Measurements from ENCODE around the gene RNF2. TPM values are rescaled to one million over a fixed set of nuclear protein-coding genes. Genes with fewer than 3 reads are reported as not detected.

RNF2 gene
- total RNA-seq, 5 donors from 2014 or later (not counting 1 experiment from before 2014, with no cell fraction given) = 17.0 to 24.0 (median 21.0) TPM

DNA sequence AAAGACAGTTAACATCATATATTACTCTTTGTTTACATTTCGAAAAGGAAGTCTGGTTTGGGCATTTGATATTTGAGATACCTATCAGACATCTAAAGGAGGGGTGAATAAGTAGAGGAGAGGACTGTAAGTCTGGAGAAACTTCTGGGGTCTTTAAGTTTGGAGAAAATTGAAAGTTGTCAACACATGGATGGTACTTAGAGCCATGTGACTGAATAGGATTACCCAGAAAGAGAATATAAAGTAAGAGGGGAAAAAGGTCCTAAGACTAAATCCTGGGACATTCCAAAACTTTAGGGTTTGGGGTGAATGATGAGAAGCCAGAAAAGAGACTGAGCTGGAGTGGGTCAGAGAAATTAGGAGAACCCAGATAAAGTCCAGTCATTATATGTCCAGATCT is 10.1 kb upstream of the RNF2 start:
- H3K9me3 ChIP-seq = no peaks in the 10 kb centered on the region
- H3K4me1 Mint-ChIP-seq = no peaks in the 10 kb centered on the region
- H3K4me1 ChIP-seq (ENCODE audit: control insufficient read depth in 1 of 2, extremely low read depth in 1 of 2, insufficient read depth in 2 of 2, low read length in 2 of 2) = no peaks in the 10 kb centered on the region
- no peak overlapping the region for H3K27ac ChIP-seq (ENCODE audit: low read length)
- no CpG with 5 or more reads among the region's 1 CpG for WGBS (ENCODE audit: insufficient coverage)
- H3K9me3 Mint-ChIP-seq = no peaks in the 10 kb centered on the region
- no peaks in the 10 kb centered on the region for H3K27me3 Mint-ChIP-seq
- no peak overlapping the region for H3K4me3 Mint-ChIP-seq
- no peak overlapping the region for H3K4me3 ChIP-seq (ENCODE audit: control insufficient read depth in 1 of 2, extremely low read depth in 1 of 2, low read length in 1 of 2)
- no peaks in the 10 kb centered on the region for H3K36me3 Mint-ChIP-seq
- H3K27me3 ChIP-seq (replicated peaks in 1 of 2; ENCODE audit: control insufficient read depth in 2 of 2, extremely low read depth in 1 of 2, insufficient read depth in 2 of 2, low read length in 1 of 2) = peaks cover 0 to 4% of the 10 kb centered on the region in 2 experiments
- no peak for DNase-seq
- POLR2A ChIA-PET = interaction anchor here in 1 of 2 donors (0.6 to 1.0 kb wide), 2 partner anchors 17 to 349 kb away, joined by 3 read pairs; no protein-coding TSS in a partner anchor
- CTCF ChIA-PET = no interaction called here
- H3K36me3 ChIP-seq (ENCODE audit: control insufficient read depth in 2 of 2, extremely low read depth in 1 of 2, insufficient read depth in 1 of 2, low read length in 1 of 2) = no peaks in the 10 kb centered on the region
- H3K27ac Mint-ChIP-seq = no peak overlapping the region
- no peak for ATAC-seq (replicated peaks in 1 of 4)

- Histone ChIP-seq H3K27ac (ENCODE audit: low read length) (no peak overlapping the region), H3K27me3 (replicated peaks in 1 of 2; ENCODE audit: control insufficient read depth in 2 of 2, extremely low read depth in 1 of 2, insufficient read depth in 2 of 2, low read length in 1 of 2) (no peaks in the 10 kb centered on the region), H3K9me3 (no peaks in the 10 kb centered on the region), H3K36me3 (ENCODE audit: control insufficient read depth in 2 of 2, extremely low read depth in 1 of 2, insufficient read depth in 1 of 2, low read length in 1 of 2) (no peaks in the 10 kb centered on the region), H3K4me1 (ENCODE audit: control insufficient read depth in 1 of 2, extremely low read depth in 1 of 2, insufficient read depth in 2 of 2, low read length in 2 of 2) (no peaks in the 10 kb centered on the region), H3K4me3 (ENCODE audit: control insufficient read depth in 1 of 2, extremely low read depth in 1 of 2, low read length in 1 of 2) (no peak overlapping the region)
- CTCF ChIA-PET = no interaction called here
- no peak for DNase-seq
- POLR2A ChIA-PET = no interaction called here
- H3K4me3 Mint-ChIP-seq = no peak overlapping the region
- no peaks in the 10 kb centered on the region for H3K27me3 Mint-ChIP-seq
- no peak overlapping the region for H3K27ac Mint-ChIP-seq
- H3K36me3 Mint-ChIP-seq = no peaks in the 10 kb centered on the region
- no peaks in the 10 kb centered on the region for H3K9me3 Mint-ChIP-seq
- no peak for ATAC-seq (replicated peaks in 1 of 4)
- no CpG with 5 or more reads among the region's 7 CpGs for WGBS (ENCODE audit: insufficient coverage)
- H3K4me1 Mint-ChIP-seq = no peaks in the 10 kb centered on the region
Measured at GRCh38 chr1:185038813-185039376, 6.5 kb upstream of the RNF2 start.

DNA sequence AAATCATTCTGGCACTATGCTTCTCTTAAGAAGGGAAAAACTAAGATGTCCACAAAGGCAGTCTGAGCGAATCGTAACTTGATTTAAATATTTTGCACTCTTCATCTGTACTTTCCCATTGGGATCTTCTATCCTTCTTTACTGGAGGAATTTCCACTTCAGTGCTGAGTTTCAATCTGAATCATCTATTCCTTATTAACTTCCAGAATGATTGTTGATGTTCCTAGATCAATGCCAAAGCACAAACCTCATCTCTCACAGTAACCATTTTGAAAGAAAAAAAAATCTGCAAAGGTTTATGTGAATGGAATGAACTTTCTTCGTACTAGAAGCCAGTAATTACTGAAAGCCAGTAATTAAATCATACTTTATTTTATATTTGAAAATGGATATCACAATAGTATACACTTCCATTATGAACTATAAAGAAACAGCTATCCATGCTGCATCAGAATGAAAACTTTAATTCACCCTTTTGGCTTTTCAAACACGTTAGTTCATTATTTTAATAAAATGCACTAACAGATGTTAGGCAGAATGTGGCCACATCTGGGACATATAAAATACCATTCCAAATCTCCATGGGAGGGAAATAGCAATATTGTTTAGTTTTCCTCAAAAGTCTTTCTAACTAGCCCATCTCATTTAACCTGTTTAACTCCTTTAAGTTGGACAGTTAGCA is 5.5 kb upstream of the RNF2 start:
- peaks cover 7 to 10% (median 8%) of the 10 kb centered on the region in 3 donors for H3K4me1 Mint-ChIP-seq
- no peaks in the 10 kb centered on the region for H3K36me3 Mint-ChIP-seq
- DNase-seq (no peak), ATAC-seq (replicated peaks in 1 of 4) (no peak)
- H3K9me3 Mint-ChIP-seq = no peaks in the 10 kb centered on the region
- H3K4me3 Mint-ChIP-seq = no peak overlapping the region
- WGBS (ENCODE audit: insufficient coverage) = no CpG with 5 or more reads among the region's 4 CpGs
- no peaks in the 10 kb centered on the region for H3K36me3 ChIP-seq (ENCODE audit: control insufficient read depth in 2 of 2, extremely low read depth in 1 of 2, insufficient read depth in 1 of 2, low read length in 1 of 2)
- POLR2A ChIA-PET = no interaction called here
- H3K4me3 ChIP-seq (ENCODE audit: control insufficient read depth in 1 of 2, extremely low read depth in 1 of 2, low read length in 1 of 2) = no peak overlapping the region
- H3K27ac ChIP-seq (ENCODE audit: low read length) = no peak overlapping the region
- H3K27me3 Mint-ChIP-seq = no peaks in the 10 kb centered on the region
- CTCF ChIA-PET = interaction anchor here in 1 of 2 donors (0.8 kb wide), 1 partner anchor 96 kb away, joined by 3 read pairs; no protein-coding TSS in a partner anchor
- peaks cover 0 to 2% of the 10 kb centered on the region in 2 experiments for H3K4me1 ChIP-seq (ENCODE audit: control insufficient read depth in 1 of 2, extremely low read depth in 1 of 2, insufficient read depth in 2 of 2, low read length in 2 of 2)
- no peaks in the 10 kb centered on the region for H3K27me3 ChIP-seq (replicated peaks in 1 of 2; ENCODE audit: control insufficient read depth in 2 of 2, extremely low read depth in 1 of 2, insufficient read depth in 2 of 2, low read length in 1 of 2)
- no peak overlapping the region for H3K27ac Mint-ChIP-seq
- no peaks in the 10 kb centered on the region for H3K9me3 ChIP-seq

GRCh38 chr1:185040408-185040735 is 5.0 kb upstream of the RNF2 start:
- no peaks in the 10 kb centered on the region for H3K36me3 ChIP-seq (ENCODE audit: control insufficient read depth in 2 of 2, extremely low read depth in 1 of 2, insufficient read depth in 1 of 2, low read length in 1 of 2)
- H3K27me3 Mint-ChIP-seq = no peaks in the 10 kb centered on the region
- H3K4me1 ChIP-seq (ENCODE audit: control insufficient read depth in 1 of 2, extremely low read depth in 1 of 2, insufficient read depth in 2 of 2, low read length in 2 of 2) = peaks cover 0 to 4% of the 10 kb centered on the region in 2 experiments
- no peak overlapping the region for H3K4me3 Mint-ChIP-seq
- H3K9me3 ChIP-seq = no peaks in the 10 kb centered on the region
- no CpG with 5 or more reads among the region's 1 CpG for WGBS (ENCODE audit: insufficient coverage)
- H3K27ac Mint-ChIP-seq = no peak overlapping the region
- no peak overlapping the region for H3K27ac ChIP-seq (ENCODE audit: low read length)
- no peaks in the 10 kb centered on the region for H3K9me3 Mint-ChIP-seq
- H3K36me3 Mint-ChIP-seq = no peaks in the 10 kb centered on the region
- POLR2A ChIA-PET = interaction anchor here (0.5 to 0.7 kb wide), 2 partner anchors 174 to 640 kb away, joined by 3 to 12 read pairs; no protein-coding TSS in a partner anchor
- peaks cover 9 to 10% (median 10%) of the 10 kb centered on the region in 3 donors for H3K4me1 Mint-ChIP-seq
- DNase-seq (no peak), ATAC-seq (replicated peaks in 1 of 4) (no peak)
- H3K27me3 ChIP-seq (replicated peaks in 1 of 2; ENCODE audit: control insufficient read depth in 2 of 2, extremely low read depth in 1 of 2, insufficient read depth in 2 of 2, low read length in 1 of 2) = no peaks in the 10 kb centered on the region
- CTCF ChIA-PET = interaction anchor here (0.6 to 1.2 kb wide), 3 partner anchors 95 to 285 kb away, joined by 3 to 6 read pairs (median 5); no protein-coding TSS in a partner anchor
- no peak overlapping the region for H3K4me3 ChIP-seq (ENCODE audit: control insufficient read depth in 1 of 2, extremely low read depth in 1 of 2, low read length in 1 of 2)

DNA sequence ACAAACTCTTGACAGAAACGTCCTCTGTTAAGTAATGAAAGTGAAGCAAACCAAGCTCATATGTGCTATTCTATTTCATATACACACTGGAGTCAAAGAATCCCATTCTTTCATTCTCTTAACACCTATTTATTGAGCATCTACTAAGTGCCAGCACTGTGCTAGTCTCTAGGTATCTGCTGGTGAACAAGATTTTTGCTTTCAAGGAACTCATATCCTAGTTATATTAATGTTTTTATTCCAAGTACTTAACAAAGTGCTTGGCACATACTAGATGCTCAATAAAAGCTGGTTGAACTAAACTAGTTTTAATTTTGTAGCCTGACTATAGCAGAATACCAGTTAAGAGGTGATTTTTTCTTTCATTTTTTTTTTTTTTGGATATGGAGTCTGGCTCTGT is 3.6 kb upstream of the RNF2 start:
- no peak overlapping the region for H3K27ac Mint-ChIP-seq
- POLR2A ChIA-PET = no interaction called here

GRCh38 chr1:185042737-185043136 is 2.6 kb upstream of the RNF2 start:
- ChIA-PET POLR2A (no interaction called here), CTCF (no interaction called here)
- Mint-ChIP-seq H3K27ac (peak overlapping the region in 1 of 2 donors; percentile 29), H3K27me3 (no peaks in the 10 kb centered on the region), H3K36me3 (no peaks in the 10 kb centered on the region), H3K4me1 (peaks cover 24 to 27% (median 26%) of the 10 kb centered on the region in 3 donors), H3K9me3 (no peaks in the 10 kb centered on the region), H3K4me3 (no peak overlapping the region)
- H3K27ac ChIP-seq (ENCODE audit: low read length) = no peak overlapping the region
- no peaks in the 10 kb centered on the region for H3K27me3 ChIP-seq (replicated peaks in 1 of 2; ENCODE audit: control insufficient read depth in 2 of 2, extremely low read depth in 1 of 2, insufficient read depth in 2 of 2, low read length in 1 of 2)
- H3K36me3 ChIP-seq (ENCODE audit: control insufficient read depth in 2 of 2, extremely low read depth in 1 of 2, insufficient read depth in 1 of 2, low read length in 1 of 2) = no peaks in the 10 kb centered on the region
- DNase-seq = no peak
- H3K4me1 ChIP-seq (ENCODE audit: control insufficient read depth in 1 of 2, extremely low read depth in 1 of 2, insufficient read depth in 2 of 2, low read length in 2 of 2) = peaks cover 8 to 9% of the 10 kb centered on the region in 2 experiments
- no peak for ATAC-seq (replicated peaks in 1 of 4)
- no peaks in the 10 kb centered on the region for H3K9me3 ChIP-seq
- WGBS (ENCODE audit: insufficient coverage) = 80% methylated on average over 1 of the region's 6 CpGs
- no peak overlapping the region for H3K4me3 ChIP-seq (ENCODE audit: control insufficient read depth in 1 of 2, extremely low read depth in 1 of 2, low read length in 1 of 2)

More for the DNA sequence above, 3.6 kb upstream of the RNF2 start:
- Histone ChIP-seq H3K27me3 (replicated peaks in 1 of 2; ENCODE audit: control insufficient read depth in 2 of 2, extremely low read depth in 1 of 2, insufficient read depth in 2 of 2, low read length in 1 of 2) (no peaks in the 10 kb centered on the region), H3K4me1 (ENCODE audit: control insufficient read depth in 1 of 2, extremely low read depth in 1 of 2, insufficient read depth in 2 of 2, low read length in 2 of 2) (peaks cover 3 to 8% of the 10 kb centered on the region in 2 experiments), H3K36me3 (ENCODE audit: control insufficient read depth in 2 of 2, extremely low read depth in 1 of 2, insufficient read depth in 1 of 2, low read length in 1 of 2) (no peaks in the 10 kb centered on the region), H3K4me3 (ENCODE audit: control insufficient read depth in 1 of 2, extremely low read depth in 1 of 2, low read length in 1 of 2) (no peak overlapping the region), H3K9me3 (no peaks in the 10 kb centered on the region), H3K27ac (ENCODE audit: low read length) (no peak overlapping the region)
- H3K27me3 Mint-ChIP-seq = no peaks in the 10 kb centered on the region
- WGBS (ENCODE audit: insufficient coverage) = no CpG with 5 or more reads among the region's 1 CpG
- CTCF ChIA-PET = interaction anchor here (0.7 to 1.2 kb wide), 2 partner anchors 286 to 602 kb away, joined by 5 read pairs; no protein-coding TSS in a partner anchor
- H3K4me1 Mint-ChIP-seq = peaks cover 15 to 17% (median 16%) of the 10 kb centered on the region in 3 donors
- DNase-seq (no peak), ATAC-seq (replicated peaks in 1 of 4) (no peak)
- no peak overlapping the region for H3K4me3 Mint-ChIP-seq
- no peaks in the 10 kb centered on the region for H3K9me3 Mint-ChIP-seq
- no peaks in the 10 kb centered on the region for H3K36me3 Mint-ChIP-seq
